HG03280 (cell line): Measurements from ENCODE around the gene SSBP3.
A peak's percentile ranks its signal among the peaks of the same experiment; 100 is the strongest.
"Not testable (repeated sequence)": the region's sequence is repeated elsewhere in the genome, so short reads cannot be mapped to it uniquely, and the experiment has no call there.

Source experiments
- ATAC-seq: cut with Tn5 transposase; IDR thresholded peaks from one replicate; pipeline ENCODE4 v1.9.1; 2021; ENCODE audit warnings: mild to moderate bottlenecking, moderate library complexity; ENCODE audit not compliant: unreplicated experiment

SSBP3 gene

GRCh38 chr1:54394104-54394503, 12.1 kb downstream of the SSBP3 start:
- no peak for ATAC-seq

GRCh38 chr1:54392401-54392800, 13.8 kb downstream of the SSBP3 start:
- ATAC-seq = no peak

- ATAC-seq = no peak
Observed at GRCh38 chr1:54391450-54392209, 14.6 kb downstream of the SSBP3 start.

GRCh38 chr1:54390655-54391054, 15.5 kb downstream of the SSBP3 start:
- no peak for ATAC-seq

GRCh38 chr1:54389608-54390007, 16.6 kb downstream of the SSBP3 start:
- not testable (repeated sequence) for ATAC-seq

- no peak for ATAC-seq
Observed at GRCh38 chr1:54387419-54387818, 18.8 kb downstream of the SSBP3 start.

GRCh38 chr1:54385727-54386022, 20.5 kb downstream of the SSBP3 start:
- no peak for ATAC-seq

GRCh38 chr1:54384918-54385726, 21.1 kb downstream of the SSBP3 start:
- ATAC-seq = no peak

- no peak for ATAC-seq
Observed at GRCh38 chr1:54384471-54384870, 21.7 kb downstream of the SSBP3 start.

- no peak for ATAC-seq
Observed at GRCh38 chr1:54381524-54381923, 24.7 kb downstream of the SSBP3 start.

- no peak for ATAC-seq
Observed at GRCh38 chr1:54380290-54380882, 25.8 kb downstream of the SSBP3 start.

GRCh38 chr1:54379555-54380289, 26.5 kb downstream of the SSBP3 start:
- no peak for ATAC-seq

GRCh38 chr1:54378874-54379554, 27.2 kb downstream of the SSBP3 start:
- ATAC-seq = no peak

GRCh38 chr1:54378157-54378873, 27.9 kb downstream of the SSBP3 start:
- no peak for ATAC-seq

- no peak for ATAC-seq
Observed at GRCh38 chr1:54377040-54377691, 29.0 kb downstream of the SSBP3 start.

GRCh38 chr1:54376430-54377039, 29.7 kb downstream of the SSBP3 start:
- ATAC-seq = peak; percentile 71

- ATAC-seq = no peak
Observed at GRCh38 chr1:54375712-54376429, 30.3 kb downstream of the SSBP3 start.

GRCh38 chr1:54375298-54375697, 30.9 kb downstream of the SSBP3 start:
- ATAC-seq = no peak

GRCh38 chr1:54374766-54375165, 31.4 kb downstream of the SSBP3 start:
- ATAC-seq = no peak
